Heart left ventricle (tissue), 16 donors: ENCODE data around the gene CANT1. TPM values are rescaled to one million over a fixed set of nuclear protein-coding genes. Genes with fewer than 3 reads are reported as not detected.

Experiments used
- ATAC-seq, 4 donors: fragments of 200-7000 bp; cut with Tn5 transposase; one replicate each; pipeline ENCODE4 v1.9.1; 2020 to 2022; ENCODE audit warnings: moderate library complexity in 4 of 4, mild to moderate bottlenecking in 3 of 4, moderate number of reproducible peaks in 1 of 4
- DNase-seq, 5 donors: peaks; one replicate each; pipeline ENCODE4 v3.0.0-alpha.2; 2020
- H3K27ac ChIP-seq, 12 donors: fragments of 200-600 bp; sonication (generic) in 4 of 12; one replicate each; pipeline versions ENCODE4 v1.5.0 to v1.8.0; 2016 to 2022; ENCODE audit warnings: mild to moderate bottlenecking in 2 of 12
- H3K27me3 ChIP-seq, 9 donors: fragments of 200-600 bp; sonication (generic) in 2 of 9; one replicate each; pipeline versions ENCODE4 v1.5.1 to v1.8.0; 2016 to 2022; ENCODE audit warnings: mild to moderate bottlenecking in 3 of 9
- H3K36me3 ChIP-seq, 9 donors: fragments of 200-600 bp; sonication (generic) in 2 of 9; one replicate each; pipeline versions ENCODE4 v1.5.0 to v1.8.0; 2018 to 2022; ENCODE audit warnings: mild to moderate bottlenecking in 2 of 9
- H3K4me1 ChIP-seq, 12 donors: fragments of 200-600 bp; sonication (generic) in 4 of 12; one replicate each; pipeline versions ENCODE4 v1.5.0 to v1.8.0; 2016 to 2022; ENCODE audit warnings: mild to moderate bottlenecking in 3 of 12
- H3K4me3 ChIP-seq, 12 donors: fragments of 200-600 bp; sonication (generic) in 4 of 12; one replicate each; pipeline versions ENCODE4 v1.5.0 to v1.8.0; 2017 to 2022; ENCODE audit warnings: mild to moderate bottlenecking in 9 of 12, moderate library complexity in 4 of 12
- H3K9me3 ChIP-seq, 12 donors: fragments of 200-600 bp; sonication (generic) in 4 of 12; one replicate each; pipeline versions ENCODE4 v1.5.0 to v1.8.0; 2016 to 2022; ENCODE audit warnings: mild to moderate bottlenecking in 1 of 12
- CTCF ChIP-seq, 12 donors: fragments of 200-600 bp; sonication (generic) in 4 of 12; IDR thresholded peaks; one replicate each; pipeline versions ENCODE4 v1.5.0 to v1.8.0; 2018 to 2022; ENCODE audit warnings: antibody characterized with exemption in 12 of 12, mild to moderate bottlenecking in 5 of 12
- POLR2A ChIP-seq, 2 donors: fragments of 450-650 bp; IDR thresholded peaks; one replicate each; pipeline ENCODE4 v1.6.1; 2017; ENCODE audit warnings: antibody characterized with exemption in 2 of 2, mild to moderate bottlenecking in 2 of 2, moderate library complexity in 2 of 2
- WGBS, 4 donors: extraction: QIAGEN DNeasy Blood & Tissue Kit in 2 of 4; methylation state at CpG; one replicate each; pipeline versions ENCODE4 v1.1.5 to v1.1.7; 2013 to 2018; 5-methylcytosine and 5-hydroxymethylcytosine counted together
- intact Hi-C, 10 donors: fragments of 100-400 bp; cut with DNase I; formaldehyde crosslinking; loops; one replicate each; pipeline versions ENCODE4 v1.11.1 to v1.14.2; 2022
- polyA plus RNA-seq, 2 donors: library from polyadenylated mRNA; stranded (reverse); fragments of 200-250 nt; gene quantifications; one replicate each; pipeline ENCODE4 v1.2.3, GENCODE V29; 2013
- total RNA-seq, 9 donors: library from RNA; depleted of rRNA in 2 of 9; stranded (reverse); fragments of >200 nt in 2 of 9; fragmentation: NEBNext Ultra II Directional in 3 of 9; extraction: Animal tissue kit (Norgen Biotek cat#: 25700) in 3 of 9; gene quantifications; one replicate each; pipeline versions ENCODE4 v1.1.0 to v1.2.4, GENCODE V29; 2016 to 2023
- donor health status: ischemic (EF 13 %, LVEDD 7.1; RV severe dilation, severe dysfunction).
- donor health status: healthy with polysubstance abuse.
- donor health status: DM: no; HTN: yes; CAD: no.
- donor health status: DM: no; HTN: no; CAD: no.
- donor health status: ischemic (EF 25% LVEDD 6.9; RV normal size, moderate dysfunction).
- donor health status: ischemic (EF 25% LVEDD 5.7; RV mildly dilated, moderate dysfunction).
- donor health status: healthy.
- donor health status: DM: yes; HTN: yes; CAD: no.
- donor health status: ischemic (EF 35%, LVEDD 5.7; RV mildly dilated, moderate dysfunction).
- donor health status: nonischemic (EF 11% LVEDD 7.7; RV severe dilation, severe dysfunction).
- donor health status: DM: yes; HTN: yes; CAD: no.
- donor health status: PGD.
- donor health status: ischemic (EF 29% LVEDD 5.4; RV normal size, mild dysfunction).
- donor health status: nonischemic (EF 23%, LVEDD 6.1; RV moderate dilation, normal function).

CANT1 gene
- total and polyA plus RNA-seq, 11 donors: 5.1 to 46.2 (median 24.1) TPM

- Histone ChIP-seq H3K27me3 (no peaks in the 10 kb centered on the region), H3K36me3 (peaks cover 0 to 75% (median 68%) of the 10 kb centered on the region in 9 donors)
- DNase-seq: no peak
Measured at GRCh38 chr17:78992542-78993212, 16.9 kb downstream of the CANT1 start.

GRCh38 chr17:78991906-78992532, 17.5 kb downstream of the CANT1 start:
- no peak overlapping the region for H3K4me3 ChIP-seq
- ATAC-seq (no peak), DNase-seq (peak in 2 of 5 donors; percentile 9 to 15)
- 91 to 94% (median 93%) methylated on average over 21 to 22 of the region's 22 CpGs for WGBS, 4 donors
- no peaks in the 10 kb centered on the region for H3K9me3 ChIP-seq
- no peak overlapping the region for H3K27ac ChIP-seq
- peaks cover 3 to 33% (median 17%) of the 10 kb centered on the region in 12 donors for H3K4me1 ChIP-seq
- intact Hi-C loops: loop anchor here in 2 of 10 donors (2.0 to 5.0 kb wide), 2 partner anchors 50 to 51 kb away; no protein-coding TSS in a partner anchor
- H3K36me3 ChIP-seq: peaks cover 0 to 68% (median 62%) of the 10 kb centered on the region in 9 donors
- H3K27me3 ChIP-seq: no peaks in the 10 kb centered on the region
- no peak for TF ChIP-seq CTCF (IDR thresholded peaks at IDR 0.05)
- no peak for TF ChIP-seq POLR2A (IDR thresholded peaks at IDR 0.05)

More at GRCh38 chr17:78992542-78993212, 16.9 kb downstream of the CANT1 start:
- no peak for TF ChIP-seq POLR2A (IDR thresholded peaks at IDR 0.05)
- TF ChIP-seq CTCF (IDR thresholded peaks at IDR 0.05): no peak
- intact Hi-C loops: loop anchor here in 1 of 10 donors (5.0 kb wide), 1 partner anchor 50 kb away; no protein-coding TSS in a partner anchor
- no peak overlapping the region for H3K27ac ChIP-seq
- 75 to 88% (median 82%) methylated on average over 12 of the region's 12 CpGs for WGBS, 4 donors
- no peaks in the 10 kb centered on the region for H3K9me3 ChIP-seq
- H3K4me3 ChIP-seq: no peak overlapping the region
- no peak for ATAC-seq
- H3K4me1 ChIP-seq: peaks cover 3 to 31% (median 17%) of the 10 kb centered on the region in 12 donors

GRCh38 chr17:78991017-78991738, 18.4 kb downstream of the CANT1 start:
- Histone ChIP-seq H3K4me1 (peaks cover 6 to 34% (median 18%) of the 10 kb centered on the region in 12 donors), H3K27me3 (no peaks in the 10 kb centered on the region), H3K4me3 (no peak overlapping the region), H3K9me3 (no peaks in the 10 kb centered on the region), H3K27ac (no peak overlapping the region), H3K36me3 (peaks cover 0 to 60% (median 53%) of the 10 kb centered on the region in 9 donors)
- DNase-seq (peak in 2 of 5 donors; percentile 15 to 18), ATAC-seq (no peak)
- intact Hi-C loops: loop anchor here in 2 of 10 donors (2.0 to 5.0 kb wide), 2 partner anchors 51 to 52 kb away; no protein-coding TSS in a partner anchor
- TF ChIP-seq CTCF (IDR thresholded peaks at IDR 0.05) (no peak), POLR2A (IDR thresholded peaks at IDR 0.05) (no peak)
- WGBS, 4 donors: 92 to 93% (median 92%) methylated on average over 33 of the region's 33 CpGs
